H1 (cell line): Measurements from ENCODE around the gene RNFT2. TPM values are rescaled to one million over a fixed set of nuclear protein-coding genes. Genes with fewer than 3 reads are reported as not detected.

ENCODE experiments used
- ASH2L ChIP-seq: fragments of 200-600, 300-600 bp; sonication (generic); IDR thresholded peaks from one replicate; pipeline ENCODE4 v1.7.1; 2017; ENCODE audit warnings: low read length
- ATF2 ChIP-seq: IDR thresholded peaks from 2 replicates; pipeline ENCODE4 v1.6.1; 2012; ENCODE audit warnings: low read length, inconsistent platforms
- ATF3 ChIP-seq: IDR thresholded peaks from 2 replicates; pipeline ENCODE4 v1.6.1; 2011; ENCODE audit warnings: low read depth, mild to moderate bottlenecking, low read length; ENCODE audit not compliant: insufficient read depth
- BRCA1 ChIP-seq: IDR thresholded peaks from 2 replicates; pipeline ENCODE4 v1.6.1; 2012; ENCODE audit warnings: low read depth, low read length, improper control_type of control experiment
- CEBPB ChIP-seq: IDR thresholded peaks from 2 replicates; pipeline ENCODE4 v1.6.1; 2012; ENCODE audit warnings: low read depth, low read length
- CHD2 ChIP-seq: IDR thresholded peaks from 2 replicates; pipeline ENCODE4 v1.6.1; 2012; ENCODE audit warnings: low read length, improper control_type of control experiment
- EGR1 ChIP-seq: IDR thresholded peaks from 2 replicates; pipeline ENCODE4 v1.6.1; 2011; ENCODE audit warnings: low read depth, low read length, borderline replicate concordance
- HDAC2 ChIP-seq, 2 experiments: fragments of 300-600 bp in 1 of 2; sonication (generic) in 1 of 2; IDR thresholded peaks; 2 replicates each; pipeline ENCODE4 v1.6.1; 2011 to 2012; ENCODE audit warnings: low read depth in 2 of 2, low read length in 2 of 2, mild to moderate bottlenecking in 2 of 2, moderate library complexity in 2 of 2, borderline replicate concordance in 1 of 2, inconsistent platforms in 1 of 2
- JUN ChIP-seq: IDR thresholded peaks from 2 replicates; pipeline ENCODE4 v1.6.1; 2011; ENCODE audit warnings: low read depth, mild to moderate bottlenecking, improper control_type of control experiment, low read length
- KDM5A ChIP-seq: fragments of 200-600 bp; IDR thresholded peaks from 2 replicates; pipeline ENCODE4 v1.7.1; 2012; ENCODE audit warnings: mild to moderate bottlenecking, low read length, inconsistent platforms, mixed read lengths
- NANOG ChIP-seq: IDR thresholded peaks from 2 replicates; pipeline ENCODE4 v1.6.1; 2011; ENCODE audit warnings: low read length, low read depth, mild to moderate bottlenecking, inconsistent platforms; ENCODE audit not compliant: insufficient read depth, poor library complexity, severe bottlenecking
- NRF1 ChIP-seq: IDR thresholded peaks from 2 replicates; pipeline ENCODE4 v1.6.1; 2011; ENCODE audit warnings: mild to moderate bottlenecking, low read depth, low read length, improper control_type of control experiment
- POLR2A ChIP-seq, 2 experiments: IDR thresholded peaks; 1 replicate in 1 of 2; 2 replicates in 1 of 2; pipeline ENCODE4 v1.6.1; 2011; ENCODE audit warnings: low read depth in 2 of 2, low read length in 2 of 2, mild to moderate bottlenecking in 2 of 2; ENCODE audit errors: control extremely low read depth in 1 of 2
- RFX5 ChIP-seq: IDR thresholded peaks from 2 replicates; pipeline ENCODE4 v1.6.1; 2011; ENCODE audit warnings: low read depth, low read length, improper control_type of control experiment, borderline replicate concordance
- RNF2 ChIP-seq: fragments of 200-900, 300-1000 bp; sonication (generic); IDR thresholded peaks from 2 replicates; pipeline ENCODE4 v1.7.1; 2016; ENCODE audit warnings: borderline replicate concordance, low read depth, mild to moderate bottlenecking, antibody characterized with exemption, low read length; ENCODE audit not compliant: poor library complexity, severe bottlenecking; ENCODE audit errors: missing control alignments
- SIX5 ChIP-seq: IDR thresholded peaks from 2 replicates; pipeline ENCODE4 v1.6.1; 2011; ENCODE audit warnings: mild to moderate bottlenecking, low read depth, low read length
- TAF1 ChIP-seq: IDR thresholded peaks from 2 replicates; pipeline ENCODE4 v1.6.1; 2011; ENCODE audit warnings: mild to moderate bottlenecking, low read depth, low read length
- USF2 ChIP-seq: IDR thresholded peaks from 2 replicates; pipeline ENCODE4 v1.6.1; 2011; ENCODE audit warnings: low read length, improper control_type of control experiment
- ZNF274 ChIP-seq: IDR thresholded peaks from 2 replicates; pipeline ENCODE4 v1.7.0; 2012; ENCODE audit warnings: low read length, borderline replicate concordance; ENCODE audit errors: extremely low read depth
- polyA plus RNA-seq, 7 experiments: library from polyadenylated mRNA; depleted of rRNA in 3 of 7; stranded (reverse) in 5 of 7; unstranded in 2 of 7; fragments of >200 nt in 5 of 7; fragments of 200-250 nt in 2 of 7; gene quantifications; 1 replicate in 5 of 7; 2 replicates in 1 of 7; 4 replicates in 1 of 7; pipeline versions ENCODE4 v1.2.1 to v1.2.3, GENCODE V29; 2011 to 2013; ENCODE audit warnings: missing spikeins in 2 of 7, mixed read lengths in 2 of 7
- total RNA-seq: library from RNA; stranded (reverse); fragmentation: NEBNext Ultra II Directional; extraction: Animal tissue kit (Norgen Biotek cat#: 25700); gene quantifications from 2 replicates; pipeline ENCODE4 v1.2.1, GENCODE V29; 2021

The RNFT2 gene
- total and polyA plus RNA-seq, 2 of the 8 experiments (the other 6 are each of a cell fraction or from before 2014, with no cell fraction given), result 14.2 to 33.1 TPM

GRCh38 chr12:116737774-116738657, at the start of gene RNFT2, which contains the start of gene SPRING1 (continued):
- TF ChIP-seq NANOG (peak; percentile 22), CHD2 (peak; percentile 72), JUN (no peak), KDM5A (no peak; the same call in 1 of the 2 replicates), NRF1 (no peak; the same call in 1 of the 2 replicates), TAF1 (peak; percentile 58), POLR2A (IDR thresholded peaks at IDR 0.05; ENCODE audit: control extremely low read depth in 1 of 2, low read depth in 2 of 2, low read length in 2 of 2) (peak; percentile 46 to 69), RFX5 (no peak), ZNF274 (no peak), USF2 (peak; percentile 91), SIX5 (no peak), HDAC2 (IDR thresholded peaks at IDR 0.05; ENCODE audit: borderline replicate concordance in 1 of 2, low read depth in 2 of 2, low read length in 2 of 2) (0 out of 4 replicates have a peak, but pooled peaks of 1 of the 2 experiments have one; percentile 47), BRCA1 (no peak; the same call in 1 of the 2 replicates), ATF3 (peak; percentile 35; the same call in 1 of the 2 replicates), EGR1 (peak; percentile 65; the same call in 1 of the 2 replicates), CEBPB (no peak), RNF2 (no peak), ASH2L (peak; percentile 93), ATF2 (0 out of 2 replicates have a peak, but pooled peaks have one; percentile 22)
